NCI-H1105 (cell line): ENCODE results near the gene FOXC2.

ENCODE experiments used
- DNase-seq: peaks from one replicate; lab custom pipeline; 2025; lab: John Stamatoyannopoulos, UW

The FOXC2 gene

GRCh38 chr16:86533076-86533475 is 33.6 kb upstream of the FOXC2 start:
- DNase-seq, result no peak

- no peak for DNase-seq
Measured at GRCh38 chr16:86533767-86534351, 32.8 kb upstream of the FOXC2 start.

GRCh38 chr16:86534779-86535615 is 31.6 kb upstream of the FOXC2 start:
- DNase-seq, result no peak

- no peak for DNase-seq
Measured at GRCh38 chr16:86536621-86537020, 30.0 kb upstream of the FOXC2 start.

- DNase-seq, result no peak
Measured at GRCh38 chr16:86537486-86537885, 29.1 kb upstream of the FOXC2 start.

- no peak for DNase-seq
Measured at GRCh38 chr16:86538196-86538780, 28.3 kb upstream of the FOXC2 start.

- DNase-seq, result no peak
Measured at GRCh38 chr16:86540894-86541293, 25.7 kb upstream of the FOXC2 start.

GRCh38 chr16:86541560-86541959 is 25.1 kb upstream of the FOXC2 start:
- DNase-seq, result no peak

GRCh38 chr16:86542756-86543750 is 23.6 kb upstream of the FOXC2 start:
- DNase-seq, result no peak

GRCh38 chr16:86545481-86545880 is 21.1 kb upstream of the FOXC2 start:
- no peak for DNase-seq

- no peak for DNase-seq
Measured at GRCh38 chr16:86545954-86546637, 20.5 kb upstream of the FOXC2 start.

- DNase-seq, result no peak
Measured at GRCh38 chr16:86546638-86547013, 20.0 kb upstream of the FOXC2 start.

- DNase-seq, result no peak
Measured at GRCh38 chr16:86547286-86547685, 19.3 kb upstream of the FOXC2 start.

GRCh38 chr16:86549076-86549892 is 17.3 kb upstream of the FOXC2 start:
- DNase-seq, result no peak

- no peak for DNase-seq
Measured at GRCh38 chr16:86549893-86550190, 16.8 kb upstream of the FOXC2 start.

GRCh38 chr16:86550281-86550680 is 16.3 kb upstream of the FOXC2 start:
- no peak for DNase-seq

GRCh38 chr16:86553356-86553755 is 13.3 kb upstream of the FOXC2 start:
- no peak for DNase-seq

- DNase-seq, result no peak
Measured at GRCh38 chr16:86554599-86554916, 12.1 kb upstream of the FOXC2 start.

- peak; percentile 63 for DNase-seq
Measured at GRCh38 chr16:86554917-86555703, 11.5 kb upstream of the FOXC2 start, which contains the start of gene MTHFSD. TSS of gene MTHFSD (minus strand) at chr16:86555235. CDS start at chr16:86555184, 51 bp downstream.

- no peak for DNase-seq
Measured at GRCh38 chr16:86555704-86556075, 10.9 kb upstream of the FOXC2 start.
